Glutamatergic neuron (in vitro differentiated cells): ENCODE results near the gene LAMB3. TPM values are rescaled to one million over a fixed set of nuclear protein-coding genes. Genes with fewer than 3 reads are reported as not detected.

Source experiments
- DNase-seq: peaks from one replicate; pipeline ENCODE4 v3.0.0; 2022
- H3K27ac Mint-ChIP-seq: one replicate; pipeline ENCODE4 v1.8.0; 2020; ENCODE audit warnings: mild to moderate bottlenecking, mixed read lengths, inconsistent platforms; ENCODE audit not compliant: unreplicated experiment
- H3K27me3 Mint-ChIP-seq: one replicate; pipeline ENCODE4 v1.8.0; 2020; ENCODE audit warnings: mild to moderate bottlenecking, moderate library complexity, mixed read lengths, inconsistent platforms; ENCODE audit not compliant: unreplicated experiment
- H3K36me3 Mint-ChIP-seq: one replicate; pipeline ENCODE4 v1.8.0; 2020; ENCODE audit warnings: mild to moderate bottlenecking, mixed read lengths, inconsistent platforms; ENCODE audit not compliant: unreplicated experiment
- H3K4me1 Mint-ChIP-seq: one replicate; pipeline ENCODE4 v1.8.0; 2020; ENCODE audit warnings: mild to moderate bottlenecking, low read depth, mixed read lengths, inconsistent platforms; ENCODE audit not compliant: unreplicated experiment
- H3K4me3 Mint-ChIP-seq: one replicate; pipeline ENCODE4 v1.8.0; 2020; ENCODE audit warnings: mild to moderate bottlenecking, mixed read lengths, inconsistent platforms; ENCODE audit not compliant: unreplicated experiment
- H3K9me3 Mint-ChIP-seq: one replicate; pipeline ENCODE4 v1.8.0; 2020; ENCODE audit warnings: mild to moderate bottlenecking, moderate library complexity, mixed read lengths, inconsistent platforms; ENCODE audit not compliant: unreplicated experiment
- total RNA-seq: library from RNA; stranded (reverse); fragmentation: NEBNext Ultra II Directional; extraction: Animal tissue kit (Norgen Biotek cat#: 25700); gene quantifications from one replicate; pipeline ENCODE4 v1.2.1, GENCODE V29; 2021; ENCODE audit not compliant: unreplicated experiment
- TF ChIP-seq, protein P1 (sequence below): fragments of 200-600 bp; sonication (generic); IDR thresholded peaks from one replicate; pipeline ENCODE4 v1.5.0; 2021; ENCODE audit not compliant: partially characterized antibody, unreplicated experiment

Gene LAMB3
- total RNA-seq, 1 donor from 2014 or later: 0.54 TPM

DNA sequence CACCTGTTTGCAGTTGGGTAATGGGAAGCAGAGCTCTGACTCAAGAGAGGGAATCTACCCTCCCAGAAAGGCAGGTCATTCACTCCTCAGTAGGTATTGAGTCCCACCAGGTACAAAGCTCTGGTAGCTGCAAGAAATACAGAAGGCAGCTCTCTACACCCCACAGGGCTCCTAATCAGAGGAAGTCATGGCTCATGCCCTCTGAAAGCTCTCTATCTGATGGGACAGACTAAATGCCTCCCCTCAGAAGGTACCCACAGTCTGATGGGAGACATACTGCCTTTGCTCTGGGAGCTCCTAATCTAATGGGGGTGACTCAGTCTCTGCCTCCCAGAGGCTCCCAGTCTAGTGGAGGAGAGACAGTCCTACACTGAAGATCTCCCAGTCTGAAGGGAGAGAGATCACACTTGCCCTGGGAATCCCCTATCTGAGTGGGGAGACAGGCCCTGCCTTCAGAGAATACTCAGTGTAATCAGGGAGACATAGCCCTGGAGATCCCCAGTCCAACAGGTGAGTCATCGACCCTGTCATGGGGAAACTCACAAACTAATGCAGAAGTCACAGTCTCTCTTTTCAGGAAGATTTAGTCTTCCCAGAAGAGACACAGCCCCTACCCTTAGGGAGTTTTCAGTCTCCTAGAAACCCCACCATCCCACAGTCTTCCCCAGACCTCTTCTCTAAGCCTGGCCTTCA, 45.0 kb downstream of the LAMB3 start:
- TF ChIP-seq, protein P1, sequence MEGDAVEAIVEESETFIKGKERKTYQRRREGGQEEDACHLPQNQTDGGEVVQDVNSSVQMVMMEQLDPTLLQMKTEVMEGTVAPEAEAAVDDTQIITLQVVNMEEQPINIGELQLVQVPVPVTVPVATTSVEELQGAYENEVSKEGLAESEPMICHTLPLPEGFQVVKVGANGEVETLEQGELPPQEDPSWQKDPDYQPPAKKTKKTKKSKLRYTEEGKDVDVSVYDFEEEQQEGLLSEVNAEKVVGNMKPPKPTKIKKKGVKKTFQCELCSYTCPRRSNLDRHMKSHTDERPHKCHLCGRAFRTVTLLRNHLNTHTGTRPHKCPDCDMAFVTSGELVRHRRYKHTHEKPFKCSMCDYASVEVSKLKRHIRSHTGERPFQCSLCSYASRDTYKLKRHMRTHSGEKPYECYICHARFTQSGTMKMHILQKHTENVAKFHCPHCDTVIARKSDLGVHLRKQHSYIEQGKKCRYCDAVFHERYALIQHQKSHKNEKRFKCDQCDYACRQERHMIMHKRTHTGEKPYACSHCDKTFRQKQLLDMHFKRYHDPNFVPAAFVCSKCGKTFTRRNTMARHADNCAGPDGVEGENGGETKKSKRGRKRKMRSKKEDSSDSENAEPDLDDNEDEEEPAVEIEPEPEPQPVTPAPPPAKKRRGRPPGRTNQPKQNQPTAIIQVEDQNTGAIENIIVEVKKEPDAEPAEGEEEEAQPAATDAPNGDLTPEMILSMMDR: no peak
- Mint-ChIP-seq H3K36me3 (no peaks in the 10 kb centered on the region), H3K27ac (no peak overlapping the region), H3K4me3 (no peak overlapping the region), H3K9me3 (peaks cover 2% of the 10 kb centered on the region), H3K4me1 (peaks cover 2% of the 10 kb centered on the region), H3K27me3 (peaks cover 4% of the 10 kb centered on the region)
- no peak for DNase-seq

DNA sequence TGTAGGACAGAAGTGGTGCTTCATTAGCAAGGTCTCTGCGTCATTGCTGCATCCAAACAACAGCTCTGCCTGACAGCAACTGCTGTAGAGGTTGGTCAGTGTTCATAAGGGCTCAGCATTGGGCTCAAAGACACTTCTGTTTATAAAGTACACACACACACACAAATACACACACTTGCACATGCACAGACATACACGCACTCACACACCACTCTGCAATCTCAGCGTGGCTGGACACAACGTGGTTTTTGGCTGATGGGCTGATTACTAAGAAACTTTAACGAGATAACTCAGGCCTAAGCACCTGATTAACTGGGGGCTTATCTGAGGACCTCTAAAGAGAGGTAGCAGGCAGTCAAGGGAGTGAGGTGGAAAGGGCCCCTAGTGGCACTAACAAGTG, 48.3 kb downstream of the LAMB3 start:
- Mint-ChIP-seq H3K4me3 (no peak overlapping the region), H3K27ac (no peak overlapping the region), H3K9me3 (peaks cover 2% of the 10 kb centered on the region), H3K27me3 (peaks cover 4% of the 10 kb centered on the region), H3K4me1 (peaks cover 2% of the 10 kb centered on the region), H3K36me3 (no peaks in the 10 kb centered on the region)
- DNase-seq: no peak
- TF ChIP-seq, protein P1: no peak

DNA sequence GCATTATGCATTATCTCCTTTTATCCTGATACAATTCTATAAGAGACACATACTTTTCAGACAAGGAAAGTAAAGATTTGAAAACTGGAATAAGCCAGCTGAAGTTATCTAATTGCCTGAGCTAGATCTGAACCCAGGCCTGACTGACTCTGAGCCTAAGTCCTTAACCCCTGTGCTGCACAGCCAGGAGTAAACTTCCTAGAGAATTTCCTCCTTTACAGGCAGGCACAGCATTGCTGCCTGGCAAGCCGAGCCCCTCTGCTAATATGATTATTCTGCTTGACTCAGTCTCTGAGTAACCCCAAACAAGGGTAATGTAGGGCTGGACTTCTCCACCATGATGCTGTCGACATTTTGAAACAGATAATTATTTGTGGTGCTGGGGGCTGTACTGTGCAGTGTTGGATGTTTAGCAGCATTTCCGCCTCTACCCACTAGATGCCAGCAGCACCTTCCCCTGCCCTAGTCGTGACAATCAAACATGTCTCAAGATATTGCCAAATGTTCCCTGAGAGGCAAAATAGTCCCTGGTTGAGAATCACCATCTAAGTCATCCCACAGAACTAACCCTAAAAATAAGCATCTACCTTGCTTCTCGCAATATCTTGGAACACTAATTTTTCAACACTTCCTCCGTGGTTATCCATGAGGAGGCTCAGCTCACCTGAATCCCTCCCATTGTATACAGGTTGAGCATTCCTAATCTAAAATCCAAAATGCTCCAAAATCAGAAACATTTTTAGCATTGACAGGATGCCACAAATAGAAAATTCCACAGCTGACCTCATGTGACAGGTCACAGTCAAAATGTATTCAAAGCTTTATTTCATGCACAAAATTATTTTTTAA, 50.2 kb downstream of the LAMB3 start:
- DNase-seq: peak; percentile 36
- Mint-ChIP-seq H3K27me3 (peaks cover 4% of the 10 kb centered on the region), H3K4me1 (peaks cover 2% of the 10 kb centered on the region), H3K36me3 (no peaks in the 10 kb centered on the region), H3K9me3 (no peaks in the 10 kb centered on the region), H3K27ac (no peak overlapping the region), H3K4me3 (no peak overlapping the region)
- TF ChIP-seq, protein P1: peak; percentile 7

DNA sequence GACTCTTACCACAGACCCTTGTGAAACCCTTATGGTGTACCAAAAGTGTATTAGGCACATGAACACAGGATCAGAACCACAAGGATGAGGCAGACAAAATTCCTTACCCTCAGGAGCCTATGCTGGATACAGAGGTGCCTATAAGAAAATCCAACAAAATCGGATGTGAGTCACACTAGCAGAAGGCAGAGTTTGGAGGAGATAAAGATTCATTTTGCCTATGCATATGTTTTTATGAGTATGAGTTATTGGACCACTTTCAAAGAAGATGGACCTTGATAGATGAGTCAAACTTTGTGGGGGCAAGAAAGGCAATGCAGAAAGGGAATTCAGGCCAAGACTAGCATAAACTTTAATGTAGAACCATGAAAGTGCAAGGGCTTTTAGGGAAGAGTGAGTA, 51.7 kb downstream of the LAMB3 start:
- Mint-ChIP-seq H3K4me3 (no peak overlapping the region), H3K4me1 (peaks cover 7% of the 10 kb centered on the region), H3K9me3 (peaks cover 2% of the 10 kb centered on the region), H3K27ac (no peak overlapping the region), H3K27me3 (peaks cover 4% of the 10 kb centered on the region), H3K36me3 (no peaks in the 10 kb centered on the region)
- TF ChIP-seq, protein P1: no peak
- DNase-seq: no peak

DNA sequence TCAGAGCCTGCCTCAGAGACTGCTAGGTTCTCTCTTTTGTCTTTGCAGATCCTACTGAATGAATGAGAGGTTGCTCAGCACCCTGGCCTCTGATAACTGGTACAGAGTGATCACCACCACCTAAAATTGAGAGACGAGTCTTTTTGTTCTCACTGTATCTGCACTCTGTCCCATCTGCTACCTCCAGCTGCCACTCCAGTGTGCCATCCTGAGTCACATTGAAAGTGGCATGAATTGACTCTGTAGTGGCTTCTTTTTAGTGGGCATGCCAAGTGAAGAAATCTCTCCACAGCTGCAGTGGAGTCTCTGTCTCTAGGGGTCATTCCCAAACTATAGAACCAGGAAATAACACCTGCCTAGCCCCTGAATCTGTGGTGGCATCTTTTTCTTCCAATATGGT, 54.0 kb downstream of the LAMB3 start:
- Mint-ChIP-seq H3K36me3 (no peaks in the 10 kb centered on the region), H3K27me3 (no peaks in the 10 kb centered on the region), H3K9me3 (peaks cover 2% of the 10 kb centered on the region), H3K4me1 (peaks cover 5% of the 10 kb centered on the region), H3K27ac (no peak overlapping the region), H3K4me3 (no peak overlapping the region)
- TF ChIP-seq, protein P1: no peak
- no peak for DNase-seq
